C4-2B (cell line): Measurements from ENCODE around the gene ZNF446.

ENCODE experiments used
- CTCF ChIP-seq: fragments of 450-650 bp; conservative IDR thresholded peaks from 2 replicates; pipeline ENCODE4 v1.5.1; 2017; ENCODE audit warnings: mild to moderate bottlenecking
- ZFX ChIP-seq: fragments of 450-650 bp; IDR thresholded peaks from 2 replicates; pipeline ENCODE4 v1.6.1; 2017

GRCh38 chr19:58529405-58529804 lies 53.3 kb downstream of the ZNF446 start:
- TF ChIP-seq CTCF (no peak), ZFX (no peak)
